Measurements from ENCODE around the gene CCDC127.

The CCDC127 gene

GRCh38 chr5:196350-196749, 21.6 kb downstream of the CCDC127 start:
- H3K27ac ChIP-seq, result no peak overlapping the region
- TF ChIP-seq CTCF (IDR thresholded peaks at IDR 0.05; ENCODE audit: low read depth, low read length), result no peak
- no peak for DNase-seq

GRCh38 chr5:195401-196160, 22.4 kb downstream of the CCDC127 start:
- no peak overlapping the region for H3K4me3 ChIP-seq (ENCODE audit: low read depth, low read length)
- peak; percentile 70 for TF ChIP-seq CTCF (IDR thresholded peaks at IDR 0.05; ENCODE audit: low read depth, low read length)
- no peaks in the 10 kb centered on the region for H3K27me3 ChIP-seq (ENCODE audit: insufficient read depth, low read depth, severe bottlenecking)
- no peak overlapping the region for H3K27ac ChIP-seq
- H3K9me3 ChIP-seq (ENCODE audit: severe bottlenecking), result no peaks in the 10 kb centered on the region
- peaks cover 9% of the 10 kb centered on the region; the same call in 1 of the 2 replicates for H3K36me3 ChIP-seq
- DNase-seq, result peak; percentile 44

More at GRCh38 chr5:196350-196749, 21.6 kb downstream of the CCDC127 start:
- Histone ChIP-seq H3K9me3 (ENCODE audit: severe bottlenecking) (no peaks in the 10 kb centered on the region), H3K36me3 (peaks cover 9% of the 10 kb centered on the region; the same call in 1 of the 2 replicates), H3K4me3 (ENCODE audit: low read depth, low read length) (no peak overlapping the region), H3K27me3 (ENCODE audit: insufficient read depth, low read depth, severe bottlenecking) (no peaks in the 10 kb centered on the region)

GRCh38 chr5:194603-195209, 23.2 kb downstream of the CCDC127 start:
- DNase-seq, result no peak

GRCh38 chr5:194102-194501, 23.9 kb downstream of the CCDC127 start:
- Histone ChIP-seq H3K27ac (no peak overlapping the region), H3K4me3 (ENCODE audit: low read depth, low read length) (no peak overlapping the region), H3K27me3 (ENCODE audit: insufficient read depth, low read depth, severe bottlenecking) (no peaks in the 10 kb centered on the region), H3K36me3 (peaks cover 9% of the 10 kb centered on the region; the same call in 1 of the 2 replicates), H3K9me3 (ENCODE audit: severe bottlenecking) (no peaks in the 10 kb centered on the region)
- TF ChIP-seq CTCF (IDR thresholded peaks at IDR 0.05; ENCODE audit: low read depth, low read length), result no peak
- DNase-seq, result no peak

More at GRCh38 chr5:194603-195209, 23.2 kb downstream of the CCDC127 start:
- Histone ChIP-seq H3K27me3 (ENCODE audit: insufficient read depth, low read depth, severe bottlenecking) (no peaks in the 10 kb centered on the region), H3K9me3 (ENCODE audit: severe bottlenecking) (no peaks in the 10 kb centered on the region), H3K27ac (no peak overlapping the region), H3K36me3 (peaks cover 9% of the 10 kb centered on the region; the same call in 1 of the 2 replicates), H3K4me3 (ENCODE audit: low read depth, low read length) (no peak overlapping the region)
- TF ChIP-seq CTCF (IDR thresholded peaks at IDR 0.05; ENCODE audit: low read depth, low read length), result no peak

GRCh38 chr5:192970-193831, 24.8 kb downstream of the CCDC127 start:
- Histone ChIP-seq H3K9me3 (ENCODE audit: severe bottlenecking) (no peaks in the 10 kb centered on the region), H3K27me3 (ENCODE audit: insufficient read depth, low read depth, severe bottlenecking) (no peaks in the 10 kb centered on the region), H3K27ac (no peak overlapping the region), H3K36me3 (0 out of 2 replicates have a peak, but pooled peaks cover under 1% of the 10 kb centered on the region), H3K4me3 (ENCODE audit: low read depth, low read length) (no peak overlapping the region)
- no peak for DNase-seq
- no peak for TF ChIP-seq CTCF (IDR thresholded peaks at IDR 0.05; ENCODE audit: low read depth, low read length)
